GM21515 (cell line): ENCODE results near the gene COL24A1.

Experiments
- ATAC-seq: cut with Tn5 transposase; IDR thresholded peaks from one replicate; pipeline ENCODE4 v1.9.1; 2021; ENCODE audit not compliant: unreplicated experiment

Gene COL24A1

DNA sequence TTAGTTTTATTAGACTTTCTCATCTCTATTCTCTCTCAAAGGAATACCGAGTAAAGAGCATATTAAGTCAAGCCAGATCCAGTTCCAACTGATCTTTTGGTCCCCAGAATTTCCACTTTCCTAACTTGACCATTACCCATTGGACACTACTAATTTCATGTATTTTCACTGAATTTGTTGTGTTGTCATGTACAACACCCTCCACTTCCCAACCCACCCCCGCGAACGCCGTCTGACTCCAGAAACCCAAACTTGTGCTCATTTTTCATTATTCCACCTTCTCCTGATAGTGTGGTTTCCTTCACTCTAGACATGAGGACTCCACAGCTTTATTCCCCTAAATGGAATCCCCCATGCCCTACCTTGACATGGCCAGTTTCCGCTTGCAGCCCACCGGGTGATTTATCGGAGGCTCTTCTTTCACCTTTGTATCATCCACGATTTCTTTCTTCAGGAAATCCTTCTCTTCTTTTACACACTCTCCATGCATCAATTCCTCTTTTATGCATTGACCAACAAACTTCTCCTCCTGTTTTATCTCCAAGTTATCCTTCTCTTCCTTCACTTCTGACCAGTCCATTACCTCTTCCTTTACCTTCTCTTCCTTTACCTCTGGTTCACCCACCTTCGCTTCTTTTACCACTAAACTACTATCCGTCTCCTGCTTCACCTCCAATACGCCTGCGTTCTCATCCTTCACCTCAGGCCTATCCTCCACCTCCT lies 449.1 kb downstream of the COL24A1 start:
- ATAC-seq = no peak

DNA sequence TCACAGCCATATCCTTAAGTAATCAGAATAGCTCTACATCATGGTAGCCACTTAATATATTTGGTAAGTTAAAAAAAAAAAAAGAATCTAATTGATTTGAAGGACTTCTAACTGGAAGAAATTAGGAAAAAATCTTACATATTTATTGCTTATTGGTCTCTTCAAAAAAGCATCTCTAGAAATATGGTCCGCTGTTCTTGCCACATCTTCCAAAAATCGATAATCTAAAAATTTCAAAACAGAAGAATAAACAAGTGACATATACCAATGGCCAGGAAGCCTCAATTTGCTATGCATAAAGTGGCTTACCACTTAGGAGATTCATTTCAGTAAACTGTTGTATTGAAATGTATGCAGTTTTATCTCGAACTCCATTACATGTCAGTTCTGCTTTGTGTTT lies 450.6 kb downstream of the COL24A1 start:
- ATAC-seq = no peak

DNA sequence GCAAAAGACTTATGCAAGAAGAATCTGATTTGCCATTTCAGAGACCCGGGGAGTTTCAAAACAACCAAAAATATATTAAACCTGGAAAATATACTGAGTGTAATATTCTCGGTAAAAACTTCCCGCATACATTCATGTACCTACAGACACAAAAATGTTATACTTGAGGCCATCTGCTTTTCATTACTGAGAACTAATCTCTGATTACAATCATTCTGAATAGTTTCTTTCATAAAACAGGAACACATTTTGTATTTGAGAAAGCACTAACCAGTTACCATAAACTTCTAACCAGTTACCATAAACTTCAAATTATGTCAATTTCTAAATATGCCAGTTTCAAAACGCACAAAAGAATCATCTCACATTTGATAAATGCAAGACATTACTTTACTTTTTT lies 456.1 kb downstream of the COL24A1 start:
- no peak for ATAC-seq

DNA sequence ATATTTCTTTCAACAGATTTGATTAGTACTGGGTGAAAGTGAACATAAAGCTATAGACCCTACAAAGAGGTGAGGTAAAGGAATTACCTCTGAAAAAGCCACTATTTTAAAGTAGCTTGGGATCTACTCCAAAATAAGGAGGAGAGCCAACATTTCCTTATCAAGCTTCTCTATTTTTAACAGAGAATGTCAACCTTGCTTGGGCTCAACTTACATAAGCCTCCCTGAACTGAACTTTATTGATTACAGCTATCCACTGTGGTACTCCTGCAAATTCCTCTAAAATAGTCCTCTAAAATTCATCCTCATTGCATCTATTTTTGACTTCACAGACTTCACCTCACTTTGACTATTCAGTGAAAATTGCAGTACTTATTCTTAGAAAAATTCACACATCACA lies 458.7 kb downstream of the COL24A1 start:
- ATAC-seq = no peak

DNA sequence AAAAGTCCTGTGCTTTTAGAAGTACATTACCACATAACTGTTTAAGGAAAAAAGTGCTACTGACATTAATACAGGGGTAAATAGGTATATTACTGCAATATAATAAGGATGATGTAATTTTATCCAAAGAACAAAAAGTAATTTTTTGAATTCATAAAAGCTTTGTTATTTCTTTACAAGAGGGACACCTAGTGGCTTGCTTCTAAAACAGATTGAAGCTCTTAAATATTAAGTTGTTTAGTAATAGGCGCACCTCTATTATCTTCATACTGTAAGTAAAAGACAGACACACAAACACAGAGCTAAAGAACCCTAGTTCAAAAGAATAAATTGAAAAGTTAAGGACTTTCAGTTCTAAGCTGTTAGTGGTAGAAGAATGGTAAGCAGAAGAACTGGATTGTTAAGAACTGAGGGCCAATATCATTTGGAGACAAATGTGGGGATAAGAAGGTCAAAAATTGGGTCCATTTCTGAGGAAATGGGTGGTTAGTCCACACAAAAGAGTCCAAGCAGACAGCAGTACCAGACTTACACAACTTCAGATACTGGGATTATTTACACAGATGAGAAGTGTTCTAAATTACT lies 463.8 kb downstream of the COL24A1 start:
- no peak for ATAC-seq

DNA sequence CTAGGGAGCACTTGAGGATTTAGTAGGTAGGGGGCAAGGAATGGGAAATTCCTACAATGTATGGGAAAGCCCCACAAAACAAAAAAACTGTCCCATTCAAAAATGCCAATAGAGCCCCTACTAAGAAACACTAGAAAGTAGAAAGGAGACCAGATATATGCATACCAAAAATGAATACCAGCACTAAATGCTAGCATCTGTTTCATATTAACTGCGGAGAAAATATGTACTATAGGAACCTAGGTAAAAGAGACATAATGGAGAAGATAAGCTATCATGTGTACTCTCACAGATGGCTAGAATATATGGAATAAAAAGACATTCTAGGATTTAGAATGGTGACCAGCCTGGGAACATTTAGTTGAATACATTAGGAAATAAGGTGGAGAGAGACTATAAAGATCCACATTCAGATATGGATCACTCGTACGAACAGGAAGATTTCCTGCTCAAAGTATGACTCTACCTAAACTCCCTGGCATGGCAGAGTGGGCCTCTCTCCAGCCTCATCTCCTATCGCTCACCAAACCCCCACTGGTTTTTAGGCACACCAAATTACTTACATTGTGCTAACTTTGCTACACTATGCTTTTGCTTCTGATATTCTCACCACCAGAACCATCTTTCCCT lies 466.7 kb downstream of the COL24A1 start:
- ATAC-seq = no peak

DNA sequence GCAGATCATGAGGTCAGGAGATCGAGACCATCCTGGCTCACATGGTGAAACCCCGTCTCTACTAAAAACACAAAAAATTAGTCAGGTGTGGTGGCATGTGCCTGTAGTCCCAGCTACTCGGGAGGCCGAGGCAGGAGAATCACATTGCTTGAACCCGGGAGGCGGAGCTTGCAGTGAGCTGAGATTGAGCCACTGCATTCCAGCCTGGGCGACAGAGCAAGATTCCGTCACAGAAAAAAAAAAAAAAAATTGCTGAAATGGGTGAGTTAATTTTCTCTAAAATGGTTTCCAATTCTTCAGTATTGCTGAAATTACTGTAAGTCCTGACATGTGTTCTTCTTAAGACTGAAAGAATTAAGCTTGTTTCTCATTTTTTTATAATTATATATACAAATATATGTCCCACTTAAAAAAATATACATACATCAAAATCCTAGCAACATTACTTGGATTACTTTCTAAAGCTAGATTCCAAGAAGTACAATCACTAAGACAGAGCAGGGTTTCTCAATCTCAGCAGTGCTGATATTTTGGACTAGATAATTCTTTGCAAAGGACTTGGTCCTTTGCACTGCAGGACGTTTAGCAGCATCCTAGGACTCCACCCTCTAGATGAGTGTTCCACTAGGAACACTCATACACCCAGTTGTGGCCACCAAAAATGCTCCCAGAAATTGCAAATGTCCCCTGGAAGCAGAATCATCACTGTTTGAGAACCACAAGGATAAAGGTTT lies 473.1 kb downstream of the COL24A1 start:
- ATAC-seq = no peak

DNA sequence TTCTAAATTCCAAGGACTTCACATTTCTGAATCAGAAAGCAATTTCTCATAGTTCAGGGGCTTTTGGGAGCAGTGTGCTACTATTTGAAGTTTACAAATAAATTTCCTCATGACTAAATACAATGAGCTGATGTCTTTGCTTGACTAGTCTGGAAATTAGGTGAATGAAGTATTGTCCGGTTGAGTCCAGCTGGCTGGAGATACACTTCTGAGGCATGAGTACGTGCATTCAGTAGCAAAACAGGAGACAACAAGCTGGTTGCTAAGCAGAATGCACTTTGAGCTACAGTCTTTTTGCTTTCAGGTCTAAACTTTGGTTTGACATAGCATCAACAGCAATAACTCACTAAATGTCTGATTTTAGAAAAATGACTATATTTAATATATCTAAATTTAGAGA lies 475.5 kb downstream of the COL24A1 start:
- no peak for ATAC-seq
